Liver (tissue), 9 donors: Measurements from ENCODE around the gene ABCC1. TPM values are rescaled to one million over a fixed set of nuclear protein-coding genes. Genes with fewer than 3 reads are reported as not detected.

ENCODE experiments used
- DNase-seq: peaks from one replicate; pipeline ENCODE4 v3.0.0-alpha.2; 2017; ENCODE audit warnings: low spot score
- H3K27ac ChIP-seq, 2 donors: one replicate each; pipeline ENCODE4 v1.7.0; 2013; ENCODE audit warnings: inconsistent platforms in 2 of 2, low read length in 2 of 2, control low read depth in 1 of 2, low read depth in 1 of 2, mild to moderate bottlenecking in 1 of 2
- H3K27me3 ChIP-seq, 4 donors: one replicate each; pipeline versions ENCODE4 v1.6.1 to v1.7.0; 2013; ENCODE audit warnings: low read length in 3 of 4, inconsistent platforms in 1 of 4, mild to moderate bottlenecking in 1 of 4, moderate library complexity in 1 of 4; ENCODE audit not compliant: control insufficient read depth in 4 of 4, insufficient read depth in 4 of 4
- H3K36me3 ChIP-seq, 4 donors: one replicate each; pipeline versions ENCODE4 v1.6.1 to v1.7.0; 2013; ENCODE audit warnings: low read length in 3 of 4, mild to moderate bottlenecking in 3 of 4, low read depth in 1 of 4, moderate library complexity in 1 of 4; ENCODE audit not compliant: control insufficient read depth in 4 of 4, insufficient read depth in 3 of 4
- H3K4me1 ChIP-seq, 4 donors: one replicate each; pipeline versions ENCODE4 v1.6.1 to v1.7.0; 2013; ENCODE audit warnings: low read length in 3 of 4, mild to moderate bottlenecking in 3 of 4, moderate library complexity in 1 of 4; ENCODE audit not compliant: control insufficient read depth in 4 of 4, insufficient read depth in 4 of 4
- H3K4me3 ChIP-seq, 3 donors: one replicate each; pipeline versions ENCODE4 v1.6.1 to v1.7.0; 2013; ENCODE audit warnings: low read length in 3 of 3, control low read depth in 1 of 3, low read depth in 1 of 3, mild to moderate bottlenecking in 1 of 3
- H3K9ac ChIP-seq, 2 donors: one replicate each; pipeline ENCODE4 v1.7.0; 2013; ENCODE audit warnings: low read length in 2 of 2, mild to moderate bottlenecking in 2 of 2, moderate library complexity in 2 of 2, control low read depth in 1 of 2, low read depth in 1 of 2
- H3K9me3 ChIP-seq, 4 donors: one replicate each; pipeline versions ENCODE4 v1.6.1 to v1.7.0; 2013; ENCODE audit warnings: low read length in 3 of 4; ENCODE audit not compliant: control insufficient read depth in 4 of 4
- ATF3 ChIP-seq: IDR thresholded peaks from 2 replicates; pipeline ENCODE4 v1.6.1; 2016; ENCODE audit warnings: antibody characterized with exemption
- EGR1 ChIP-seq, 2 donors: IDR thresholded peaks; 2 replicates each; pipeline ENCODE4 v1.6.1; 2016 to 2018; ENCODE audit warnings: antibody characterized with exemption in 2 of 2, low read depth in 2 of 2
- FOXA1 ChIP-seq: IDR thresholded peaks from 2 replicates; pipeline ENCODE4 v1.6.1; 2016; ENCODE audit warnings: antibody characterized with exemption
- FOXA2 ChIP-seq: IDR thresholded peaks from 2 replicates; pipeline ENCODE4 v1.6.1; 2016; ENCODE audit warnings: antibody characterized with exemption
- GABPA ChIP-seq, 2 donors: IDR thresholded peaks in 1 of 2; conservative IDR thresholded peaks in 1 of 2; 2 replicates each; pipeline ENCODE4 v1.6.1; 2016; ENCODE audit warnings: antibody characterized with exemption in 2 of 2, mild to moderate bottlenecking in 1 of 2, moderate library complexity in 1 of 2
- HNF4G ChIP-seq: IDR thresholded peaks from 2 replicates; pipeline ENCODE4 v1.6.1; 2016; ENCODE audit warnings: antibody characterized with exemption
- JUND ChIP-seq, 2 donors: IDR thresholded peaks; 2 replicates each; pipeline ENCODE4 v1.6.1; 2016; ENCODE audit warnings: antibody characterized with exemption in 2 of 2
- MAX ChIP-seq: IDR thresholded peaks from 2 replicates; pipeline ENCODE4 v1.6.1; 2016; ENCODE audit warnings: antibody characterized with exemption
- NR2F2 ChIP-seq: IDR thresholded peaks from 2 replicates; pipeline ENCODE4 v1.6.1; 2016; ENCODE audit warnings: antibody characterized with exemption
- RAD21 ChIP-seq, 2 donors: IDR thresholded peaks; 2 replicates each; pipeline ENCODE4 v1.6.1; 2016; ENCODE audit warnings: antibody characterized with exemption in 2 of 2, mild to moderate bottlenecking in 2 of 2
- RXRA ChIP-seq, 2 donors: IDR thresholded peaks; 2 replicates each; pipeline ENCODE4 v1.6.1; 2017 to 2018; ENCODE audit warnings: antibody characterized with exemption in 2 of 2, mild to moderate bottlenecking in 1 of 2
- SP1 ChIP-seq: IDR thresholded peaks from 2 replicates; pipeline ENCODE4 v1.6.1; 2018; ENCODE audit warnings: antibody characterized with exemption, mild to moderate bottlenecking
- YY1 ChIP-seq: IDR thresholded peaks from 2 replicates; pipeline ENCODE4 v1.6.1; 2016; ENCODE audit warnings: antibody characterized with exemption, mild to moderate bottlenecking
- ZBTB33 ChIP-seq: IDR thresholded peaks from 2 replicates; pipeline ENCODE4 v1.6.1; 2016; ENCODE audit warnings: antibody characterized with exemption
- WGBS: extraction: QIAGEN DNeasy Blood & Tissue Kit; methylation state at CpG from one replicate; pipeline ENCODE4 v1.1.7; 2013; 5-methylcytosine and 5-hydroxymethylcytosine counted together
- polyA plus RNA-seq, 2 donors: library from polyadenylated mRNA; stranded (reverse) in 1 of 2; unstranded in 1 of 2; fragments of 200-250 nt in 1 of 2; fragments of >200 nt in 1 of 2; fragmentation: Nextera tagmentation in 1 of 2; extraction: Ambion mirVana in 1 of 2; gene quantifications; one replicate each; pipeline versions ENCODE4 v1.2.1 to v1.2.3, GENCODE V29; 2013 to 2015
- total RNA-seq, 2 donors: library from RNA; depleted of rRNA; stranded (reverse); fragments of >200 nt; gene quantifications; one replicate each; pipeline ENCODE4 v1.2.3, GENCODE V29; 2014
- TF ChIP-seq, protein P1 (sequence below): IDR thresholded peaks from 2 replicates; pipeline ENCODE4 v1.6.1; 2016; ENCODE audit warnings: antibody characterized with exemption, mild to moderate bottlenecking
- donor health status: healthy.
- donor health status: healthy.
- donor health status: healthy.
- donor health status: healthy.
- donor health status: healthy.

ABCC1 gene
- total and polyA plus RNA-seq, 4 donors, result 0.85 to 7.7 (median 4.2) TPM

DNA sequence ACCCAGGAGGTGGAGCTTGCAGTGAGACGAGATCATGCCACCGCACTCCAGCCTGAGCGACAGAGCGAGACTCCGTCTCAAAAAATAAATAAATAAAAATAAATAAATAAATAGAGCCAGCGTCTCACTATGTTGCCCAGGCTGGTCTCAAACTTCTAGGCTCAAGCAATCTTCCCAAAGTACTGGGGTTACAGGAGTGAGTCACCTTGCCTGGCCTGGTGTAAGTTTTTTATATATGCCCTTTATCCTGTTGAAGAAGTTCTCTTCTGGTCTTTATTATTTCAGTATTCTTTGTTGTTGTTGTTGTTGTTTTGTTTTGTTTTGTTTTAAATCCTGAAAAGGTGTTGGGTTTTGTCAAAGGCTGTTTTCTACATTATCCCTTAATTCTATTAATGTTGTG lies 30.1 kb upstream of the ABCC1 start:
- TF ChIP-seq RXRA (IDR thresholded peaks at IDR 0.05), result no peak
- no peak for TF ChIP-seq HNF4G
- TF ChIP-seq RAD21 (IDR thresholded peaks at IDR 0.05), result no peak
- no peak for TF ChIP-seq ZBTB33
- no peak for TF ChIP-seq SP1
- Histone ChIP-seq H3K36me3 (no peaks in the 10 kb centered on the region), H3K27ac (no peak overlapping the region), H3K9ac (no peak overlapping the region), H3K4me3 (no peak overlapping the region), H3K27me3 (no peaks in the 10 kb centered on the region), H3K4me1 (no peaks in the 10 kb centered on the region), H3K9me3 (no peaks in the 10 kb centered on the region)
- DNase-seq, result no peak
- WGBS, result 95% methylated on average over 6 of the region's 6 CpGs

DNA sequence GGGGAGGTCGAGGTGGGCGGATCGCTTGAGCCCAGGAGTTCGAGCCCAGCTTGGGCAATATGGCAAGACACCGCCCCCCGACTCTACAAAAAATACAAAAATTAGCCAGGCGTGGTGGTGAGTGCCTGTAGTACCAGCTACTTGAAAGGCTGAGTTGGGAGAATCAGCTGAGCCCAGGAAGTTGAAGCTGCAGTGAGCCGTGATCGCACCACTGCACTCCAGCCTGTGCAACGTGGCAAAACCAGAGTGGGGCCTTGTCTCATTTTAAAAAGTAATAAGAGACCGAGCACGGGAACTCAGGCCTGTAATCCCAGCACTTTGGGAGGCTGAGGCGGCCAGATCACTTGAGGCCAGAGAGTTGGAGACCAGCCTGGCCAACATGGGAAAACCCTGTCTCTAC lies 24.4 kb upstream of the ABCC1 start:
- no peak for TF ChIP-seq EGR1 (IDR thresholded peaks at IDR 0.05; ENCODE audit: low read depth in 2 of 2)
- TF ChIP-seq JUND (IDR thresholded peaks at IDR 0.05), result no peak
- TF ChIP-seq FOXA2, result no peak
- TF ChIP-seq YY1, result no peak
- no peak for TF ChIP-seq ZBTB33
- TF ChIP-seq FOXA1, result no peak
- no peak for TF ChIP-seq SP1
- TF ChIP-seq, protein P1, sequence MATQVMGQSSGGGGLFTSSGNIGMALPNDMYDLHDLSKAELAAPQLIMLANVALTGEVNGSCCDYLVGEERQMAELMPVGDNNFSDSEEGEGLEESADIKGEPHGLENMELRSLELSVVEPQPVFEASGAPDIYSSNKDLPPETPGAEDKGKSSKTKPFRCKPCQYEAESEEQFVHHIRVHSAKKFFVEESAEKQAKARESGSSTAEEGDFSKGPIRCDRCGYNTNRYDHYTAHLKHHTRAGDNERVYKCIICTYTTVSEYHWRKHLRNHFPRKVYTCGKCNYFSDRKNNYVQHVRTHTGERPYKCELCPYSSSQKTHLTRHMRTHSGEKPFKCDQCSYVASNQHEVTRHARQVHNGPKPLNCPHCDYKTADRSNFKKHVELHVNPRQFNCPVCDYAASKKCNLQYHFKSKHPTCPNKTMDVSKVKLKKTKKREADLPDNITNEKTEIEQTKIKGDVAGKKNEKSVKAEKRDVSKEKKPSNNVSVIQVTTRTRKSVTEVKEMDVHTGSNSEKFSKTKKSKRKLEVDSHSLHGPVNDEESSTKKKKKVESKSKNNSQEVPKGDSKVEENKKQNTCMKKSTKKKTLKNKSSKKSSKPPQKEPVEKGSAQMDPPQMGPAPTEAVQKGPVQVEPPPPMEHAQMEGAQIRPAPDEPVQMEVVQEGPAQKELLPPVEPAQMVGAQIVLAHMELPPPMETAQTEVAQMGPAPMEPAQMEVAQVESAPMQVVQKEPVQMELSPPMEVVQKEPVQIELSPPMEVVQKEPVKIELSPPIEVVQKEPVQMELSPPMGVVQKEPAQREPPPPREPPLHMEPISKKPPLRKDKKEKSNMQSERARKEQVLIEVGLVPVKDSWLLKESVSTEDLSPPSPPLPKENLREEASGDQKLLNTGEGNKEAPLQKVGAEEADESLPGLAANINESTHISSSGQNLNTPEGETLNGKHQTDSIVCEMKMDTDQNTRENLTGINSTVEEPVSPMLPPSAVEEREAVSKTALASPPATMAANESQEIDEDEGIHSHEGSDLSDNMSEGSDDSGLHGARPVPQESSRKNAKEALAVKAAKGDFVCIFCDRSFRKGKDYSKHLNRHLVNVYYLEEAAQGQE, result no peak
- TF ChIP-seq ATF3, result no peak
- TF ChIP-seq NR2F2, result no peak
- TF ChIP-seq GABPA (IDR thresholded peaks at IDR 0.05 in 1 of 2, conservative IDR thresholded peaks at IDR 0.05 in 1 of 2), result no peak
- TF ChIP-seq HNF4G, result no peak
- TF ChIP-seq MAX, result no peak
- Histone ChIP-seq H3K4me3 (no peak overlapping the region), H3K4me1 (no peaks in the 10 kb centered on the region)

More for the DNA sequence above, 24.4 kb upstream of the ABCC1 start:
- WGBS, result 96% methylated on average over 13 of the region's 13 CpGs
- H3K9me3 ChIP-seq, result no peaks in the 10 kb centered on the region
- no peaks in the 10 kb centered on the region for H3K36me3 ChIP-seq
- no peak overlapping the region for H3K9ac ChIP-seq
- H3K27ac ChIP-seq, result no peak overlapping the region
- no peaks in the 10 kb centered on the region for H3K27me3 ChIP-seq
- DNase-seq, result no peak
